NB4 (cell line): Measurements from ENCODE around the gene CCP110.

Experiments
- DNase-seq: peaks from one replicate; pipeline ENCODE4 v3.0.0; 2010; ENCODE audit warnings: low read depth
- H3K4me3 ChIP-seq: one replicate; pipeline ENCODE4 v1.5.1; 2011; ENCODE audit warnings: mild to moderate bottlenecking, low read depth, low read length, moderate library complexity
- CTCF ChIP-seq: IDR thresholded peaks from one replicate; pipeline ENCODE4 v1.5.1; 2012; ENCODE audit warnings: low read depth, low read length
- MAX ChIP-seq: IDR thresholded peaks from 2 replicates; pipeline ENCODE4 v1.6.1; 2011; ENCODE audit warnings: low read depth, low read length
- MYC ChIP-seq: IDR thresholded peaks from 2 replicates; pipeline ENCODE4 v1.6.1; 2011; ENCODE audit warnings: low read depth, low read length
- POLR2A ChIP-seq: IDR thresholded peaks from 2 replicates; pipeline ENCODE4 v1.6.1; 2011; ENCODE audit warnings: mild to moderate bottlenecking; ENCODE audit not compliant: insufficient read length; ENCODE audit errors: extremely low read depth

CCP110 gene

GRCh38 chr16:19503461-19504075 is 20.2 kb upstream of the CCP110 start:
- no peak for DNase-seq
- TF ChIP-seq MAX: no peak
- no peak for TF ChIP-seq POLR2A
- H3K4me3 ChIP-seq: no peak overlapping the region

GRCh38 chr16:19505600-19506303 is 18.0 kb upstream of the CCP110 start:
- TF ChIP-seq CTCF (no peak), MAX (no peak), MYC (no peak), POLR2A (no peak)
- no peak for DNase-seq
- no peak overlapping the region for H3K4me3 ChIP-seq

- no peak for TF ChIP-seq MAX
- TF ChIP-seq MYC: no peak
- no peak overlapping the region for H3K4me3 ChIP-seq
- DNase-seq: no peak
Observed at GRCh38 chr16:19506965-19507364, 16.8 kb upstream of the CCP110 start.

- no peak for DNase-seq
- TF ChIP-seq POLR2A: no peak
- TF ChIP-seq MAX: no peak
- no peak for TF ChIP-seq CTCF
- TF ChIP-seq MYC: no peak
- H3K4me3 ChIP-seq: no peak overlapping the region
Observed at GRCh38 chr16:19507867-19508266, 15.9 kb upstream of the CCP110 start.

GRCh38 chr16:19512297-19512696 is 11.4 kb upstream of the CCP110 start:
- no peak for DNase-seq

GRCh38 chr16:19513377-19514053 is 10.2 kb upstream of the CCP110 start:
- peak; percentile 85 for DNase-seq
- H3K4me3 ChIP-seq: peak overlapping the region; percentile 30
- TF ChIP-seq CTCF (no peak), MYC (peak; percentile 44; the same call in 1 of the 2 replicates), POLR2A (no peak), MAX (peak; percentile 48; the same call in 1 of the 2 replicates)

More at GRCh38 chr16:19512297-19512696, 11.4 kb upstream of the CCP110 start:
- TF ChIP-seq POLR2A: no peak
- TF ChIP-seq MYC: no peak
- TF ChIP-seq CTCF: no peak
- TF ChIP-seq MAX: no peak
- no peak overlapping the region for H3K4me3 ChIP-seq
